HEK293 (cell line): Measurements from ENCODE around the gene NUCB2.
"Not testable (repeated sequence)": the region's sequence is repeated elsewhere in the genome, so short reads cannot be mapped to it uniquely, and the experiment has no call there.

ENCODE experiments used
- CTCF ChIA-PET: fragments of 350-600 bp; formaldehyde crosslinking; extraction: SDS; loops from one replicate; lab custom pipeline; 2021; ENCODE audit warnings: antibody characterized with exemption; lab: Yijun Ruan, JAX
- POLR2A ChIA-PET: fragments of 300-600 bp; formaldehyde crosslinking; extraction: SDS; loops from one replicate; lab custom pipeline; 2020; ENCODE audit warnings: antibody characterized with exemption, inconsistent platforms; lab: Yijun Ruan, JAX
- H3K27ac ChIP-seq: fragments of 200-500 bp; sonication (Bioruptor generic); 2 replicates; pipeline ENCODE4 v1.5.1; 2014; ENCODE audit warnings: low read depth, low read length, control low read depth, inconsistent platforms; ENCODE audit errors: extremely low read depth
- H3K36me3 ChIP-seq, 2 experiments: fragments of 200-500 bp in 1 of 2; sonication (Bioruptor generic) in 1 of 2; 1 replicate in 1 of 2; 2 replicates in 1 of 2; pipeline ENCODE4 v1.5.1; 2014 to 2017; ENCODE audit warnings: inconsistent platforms in 2 of 2, low read length in 2 of 2; ENCODE audit not compliant: control insufficient read depth in 2 of 2, insufficient read depth in 1 of 2
- H3K4me1 ChIP-seq: fragments of 200-500 bp; sonication (Bioruptor generic); 2 replicates; pipeline ENCODE4 v1.5.1; 2014; ENCODE audit warnings: mild to moderate bottlenecking, low read length, inconsistent platforms; ENCODE audit not compliant: control insufficient read depth, insufficient read depth
- H3K4me3 ChIP-seq: 2 replicates; pipeline ENCODE4 v1.5.1; 2011; ENCODE audit warnings: low read depth, mild to moderate bottlenecking, control low read depth, low read length, moderate library complexity
- H3K9me3 ChIP-seq: fragments of 200-500 bp; sonication (Bioruptor generic); 2 replicates; pipeline ENCODE4 v1.5.1; 2014; ENCODE audit warnings: low read depth, low read length, inconsistent platforms; ENCODE audit not compliant: control insufficient read depth, insufficient read depth
- HIC1 ChIP-seq: fragments of 450-650 bp; formaldehyde crosslinking; IDR thresholded peaks from 2 replicates; pipeline ENCODE4 v1.5.1; 2016; ENCODE audit warnings: missing biosample characterization, missing genetic modification characterization
- PRDM4 ChIP-seq: fragments of 450-650 bp; formaldehyde crosslinking; IDR thresholded peaks from 2 replicates; pipeline ENCODE4 v1.5.1; 2017; ENCODE audit warnings: missing biosample characterization, missing genetic modification characterization
- SCRT1 ChIP-seq: fragments of 450-650 bp; formaldehyde crosslinking; IDR thresholded peaks from 2 replicates; pipeline ENCODE4 v1.5.1; 2016; ENCODE audit warnings: missing biosample characterization, missing genetic modification characterization, borderline replicate concordance
- ZBTB20 ChIP-seq: fragments of 450-650 bp; formaldehyde crosslinking; IDR thresholded peaks from 2 replicates; pipeline ENCODE4 v1.5.1; 2016; ENCODE audit warnings: missing biosample characterization, missing genetic modification characterization
- ZNF114 ChIP-seq: fragments of 450-650 bp; formaldehyde crosslinking; IDR thresholded peaks from 2 replicates; pipeline ENCODE4 v1.5.0; 2017; ENCODE audit warnings: missing biosample characterization, missing genetic modification characterization
- ZNF155 ChIP-seq: fragments of 450-650 bp; formaldehyde crosslinking; IDR thresholded peaks from 2 replicates; pipeline ENCODE4 v1.5.1; 2016; ENCODE audit warnings: missing biosample characterization, missing genetic modification characterization
- ZNF16 ChIP-seq: fragments of 450-650 bp; formaldehyde crosslinking; IDR thresholded peaks from 2 replicates; pipeline ENCODE4 v1.5.1; 2016; ENCODE audit warnings: low read depth, missing biosample characterization, missing genetic modification characterization
- ZNF175 ChIP-seq: fragments of 450-650 bp; formaldehyde crosslinking; IDR thresholded peaks from 2 replicates; pipeline ENCODE4 v1.5.1; 2016; ENCODE audit warnings: missing biosample characterization, missing genetic modification characterization
- ZNF214 ChIP-seq: fragments of 450-650 bp; formaldehyde crosslinking; IDR thresholded peaks from 2 replicates; pipeline ENCODE4 v1.5.1; 2017; ENCODE audit warnings: missing biosample characterization, mild to moderate bottlenecking, missing genetic modification characterization, borderline replicate concordance
- ZNF223 ChIP-seq: fragments of 450-650 bp; formaldehyde crosslinking; IDR thresholded peaks from 2 replicates; pipeline ENCODE4 v1.5.1; 2016; ENCODE audit warnings: missing biosample characterization, missing genetic modification characterization
- ZNF324 ChIP-seq: fragments of 450-650 bp; formaldehyde crosslinking; IDR thresholded peaks from 2 replicates; pipeline ENCODE4 v1.5.1; 2016; ENCODE audit warnings: missing biosample characterization, missing genetic modification characterization
- ZNF350 ChIP-seq: fragments of 450-650 bp; formaldehyde crosslinking; IDR thresholded peaks from 2 replicates; pipeline ENCODE4 v1.5.0; 2017; ENCODE audit warnings: missing biosample characterization, mild to moderate bottlenecking, missing genetic modification characterization
- ZNF549 ChIP-seq: fragments of 450-650 bp; IDR thresholded peaks from 2 replicates; pipeline ENCODE4 v1.5.1; 2018; ENCODE audit warnings: missing biosample characterization, missing genetic modification characterization, mild to moderate bottlenecking, inconsistent platforms, moderate library complexity
- ZNF571 ChIP-seq: fragments of 450-650 bp; formaldehyde crosslinking; IDR thresholded peaks from 2 replicates; pipeline ENCODE4 v1.5.0; 2017; ENCODE audit warnings: missing biosample characterization, missing genetic modification characterization
- ZNF629 ChIP-seq: fragments of 450-650 bp; formaldehyde crosslinking; IDR thresholded peaks from 2 replicates; pipeline ENCODE4 v1.5.1; 2017; ENCODE audit warnings: missing biosample characterization, missing genetic modification characterization
- ZNF704 ChIP-seq: fragments of 450-650 bp; formaldehyde crosslinking; IDR thresholded peaks from 2 replicates; pipeline ENCODE4 v1.5.1; 2016; ENCODE audit warnings: missing biosample characterization, missing genetic modification characterization
- ZNF776 ChIP-seq: fragments of 450-650 bp; formaldehyde crosslinking; IDR thresholded peaks from 2 replicates; pipeline ENCODE4 v1.5.0; 2017; ENCODE audit warnings: missing biosample characterization, missing genetic modification characterization, borderline replicate concordance
- TF ChIP-seq, protein P1 (sequence below): fragments of 450-650 bp; formaldehyde crosslinking; IDR thresholded peaks from 2 replicates; pipeline ENCODE4; 2016; ENCODE audit warnings: missing biosample characterization, missing genetic modification characterization
- TF ChIP-seq, protein P2 (sequence below): fragments of 450-650 bp; formaldehyde crosslinking; IDR thresholded peaks from 2 replicates; pipeline ENCODE4 v1.5.1; 2016; ENCODE audit warnings: missing biosample characterization, missing genetic modification characterization, low read depth
- TF ChIP-seq, protein P3 (sequence below): fragments of 450-650 bp; formaldehyde crosslinking; IDR thresholded peaks from 2 replicates; pipeline ENCODE4 v1.5.1; 2016; ENCODE audit warnings: missing biosample characterization, missing genetic modification characterization

Gene NUCB2

GRCh38 chr11:17267576-17267975 lies 9.0 kb upstream of the NUCB2 start (continued):
- TF ChIP-seq, protein P1, sequence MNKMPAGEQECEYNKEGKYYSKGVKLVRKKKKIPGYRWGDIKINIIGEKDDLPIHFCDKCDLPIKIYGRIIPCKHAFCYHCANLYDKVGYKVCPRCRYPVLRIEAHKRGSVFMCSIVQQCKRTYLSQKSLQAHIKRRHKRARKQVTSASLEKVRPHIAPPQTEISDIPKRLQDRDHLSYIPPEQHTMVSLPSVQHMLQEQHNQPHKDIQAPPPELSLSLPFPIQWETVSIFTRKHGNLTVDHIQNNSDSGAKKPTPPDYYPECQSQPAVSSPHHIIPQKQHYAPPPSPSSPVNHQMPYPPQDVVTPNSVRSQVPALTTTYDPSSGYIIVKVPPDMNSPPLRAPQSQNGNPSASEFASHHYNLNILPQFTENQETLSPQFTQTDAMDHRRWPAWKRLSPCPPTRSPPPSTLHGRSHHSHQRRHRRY (tag by site-specific recombination) = no peak
- TF ChIP-seq ZNF324 (tag by site-specific recombination) (no peak), ZNF571 (no peak), ZNF776 (no peak), ZNF549 (tag by site-specific recombination) (no peak), ZNF629 (tag by site-specific recombination) (peak; percentile 83)

DNA sequence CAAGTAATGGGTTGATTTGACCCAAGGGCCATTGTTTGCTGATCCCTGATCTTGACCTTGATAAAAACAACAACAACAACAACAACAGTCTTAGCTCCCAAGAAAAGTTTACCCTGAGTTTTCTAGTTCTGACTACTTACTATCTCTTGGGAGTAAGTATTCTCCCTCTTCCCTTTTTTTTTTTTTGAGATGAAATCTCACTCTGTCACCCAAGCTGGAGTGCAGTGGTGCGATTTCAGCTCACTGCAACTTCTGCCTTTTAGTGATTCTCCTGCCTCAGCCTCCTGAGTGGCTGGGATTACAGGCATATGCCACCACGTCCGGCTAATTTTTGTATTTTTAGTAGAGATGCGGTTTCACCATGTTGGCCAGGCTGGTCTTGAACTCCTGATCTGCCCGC lies 8.0 kb upstream of the NUCB2 start:
- H3K9me3 ChIP-seq, H3K4me3 ChIP-seq, H3K36me3 ChIP-seq, H3K4me1 ChIP-seq, H3K27ac ChIP-seq: not testable (repeated sequence)
- ChIA-PET CTCF (interaction anchor here (0.7 kb wide), 1 partner anchor 39 kb away, joined by 4 read pairs; no protein-coding TSS in a partner anchor), POLR2A (interaction anchor here (0.6 kb wide), 1 partner anchor 843 kb away, joined by 5 read pairs; no protein-coding TSS in a partner anchor)

DNA sequence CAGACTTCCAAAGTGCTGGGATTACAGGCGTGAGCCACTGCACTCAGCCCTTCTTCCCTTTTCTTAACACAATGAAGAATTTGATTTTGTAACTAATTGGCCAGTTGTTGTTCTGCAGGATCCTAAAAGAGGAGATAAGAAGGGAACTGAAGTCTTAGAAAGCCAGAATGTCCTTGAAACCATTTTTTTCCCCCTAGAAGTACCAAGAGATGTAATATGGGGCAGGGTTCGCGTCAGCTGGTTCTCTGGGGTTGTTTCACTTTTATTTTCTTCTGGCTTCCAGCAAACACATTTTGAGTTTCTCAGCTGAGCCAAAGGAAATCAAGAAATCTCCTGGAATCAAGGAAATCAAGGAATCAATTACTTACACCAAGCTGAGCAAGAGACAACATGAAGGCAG lies 7.6 kb upstream of the NUCB2 start:
- POLR2A ChIA-PET = interaction anchor here (0.6 kb wide), 1 partner anchor 843 kb away, joined by 5 read pairs; no protein-coding TSS in a partner anchor
- no peak overlapping the region for H3K4me3 ChIP-seq
- no peaks in the 10 kb centered on the region for H3K4me1 ChIP-seq
- CTCF ChIA-PET = interaction anchor here (0.7 to 0.9 kb wide), 3 partner anchors 11 to 260 kb away, joined by 3 to 4 read pairs (median 3); no protein-coding TSS in a partner anchor
- TF ChIP-seq ZNF223 = no peak
- TF ChIP-seq, protein P2, sequence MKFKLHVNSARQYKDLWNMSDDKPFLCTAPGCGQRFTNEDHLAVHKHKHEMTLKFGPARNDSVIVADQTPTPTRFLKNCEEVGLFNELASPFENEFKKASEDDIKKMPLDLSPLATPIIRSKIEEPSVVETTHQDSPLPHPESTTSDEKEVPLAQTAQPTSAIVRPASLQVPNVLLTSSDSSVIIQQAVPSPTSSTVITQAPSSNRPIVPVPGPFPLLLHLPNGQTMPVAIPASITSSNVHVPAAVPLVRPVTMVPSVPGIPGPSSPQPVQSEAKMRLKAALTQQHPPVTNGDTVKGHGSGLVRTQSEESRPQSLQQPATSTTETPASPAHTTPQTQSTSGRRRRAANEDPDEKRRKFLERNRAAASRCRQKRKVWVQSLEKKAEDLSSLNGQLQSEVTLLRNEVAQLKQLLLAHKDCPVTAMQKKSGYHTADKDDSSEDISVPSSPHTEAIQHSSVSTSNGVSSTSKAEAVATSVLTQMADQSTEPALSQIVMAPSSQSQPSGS = no peak
- no peak for TF ChIP-seq ZNF16 (tag by site-specific recombination)
- TF ChIP-seq SCRT1 (tag by site-specific recombination) = no peak
- TF ChIP-seq, protein P3, sequence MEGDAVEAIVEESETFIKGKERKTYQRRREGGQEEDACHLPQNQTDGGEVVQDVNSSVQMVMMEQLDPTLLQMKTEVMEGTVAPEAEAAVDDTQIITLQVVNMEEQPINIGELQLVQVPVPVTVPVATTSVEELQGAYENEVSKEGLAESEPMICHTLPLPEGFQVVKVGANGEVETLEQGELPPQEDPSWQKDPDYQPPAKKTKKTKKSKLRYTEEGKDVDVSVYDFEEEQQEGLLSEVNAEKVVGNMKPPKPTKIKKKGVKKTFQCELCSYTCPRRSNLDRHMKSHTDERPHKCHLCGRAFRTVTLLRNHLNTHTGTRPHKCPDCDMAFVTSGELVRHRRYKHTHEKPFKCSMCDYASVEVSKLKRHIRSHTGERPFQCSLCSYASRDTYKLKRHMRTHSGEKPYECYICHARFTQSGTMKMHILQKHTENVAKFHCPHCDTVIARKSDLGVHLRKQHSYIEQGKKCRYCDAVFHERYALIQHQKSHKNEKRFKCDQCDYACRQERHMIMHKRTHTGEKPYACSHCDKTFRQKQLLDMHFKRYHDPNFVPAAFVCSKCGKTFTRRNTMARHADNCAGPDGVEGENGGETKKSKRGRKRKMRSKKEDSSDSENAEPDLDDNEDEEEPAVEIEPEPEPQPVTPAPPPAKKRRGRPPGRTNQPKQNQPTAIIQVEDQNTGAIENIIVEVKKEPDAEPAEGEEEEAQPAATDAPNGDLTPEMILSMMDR (tag by site-specific recombination) = no peak
- TF ChIP-seq ZNF571 = no peak
- no peak for TF ChIP-seq ZNF214
- TF ChIP-seq ZBTB20 (tag by site-specific recombination) = no peak
- no peak for TF ChIP-seq ZNF350
- TF ChIP-seq ZNF175 (tag by site-specific recombination) = no peak
- TF ChIP-seq PRDM4 (tag by site-specific recombination) = no peak
- TF ChIP-seq ZNF114 (tag by site-specific recombination) = no peak
- no peak for TF ChIP-seq ZNF155
- no peak for TF ChIP-seq ZNF704 (tag by site-specific recombination)
- no peak for TF ChIP-seq HIC1 (tag by site-specific recombination)
- no peak for TF ChIP-seq ZNF629 (tag by site-specific recombination)
- H3K27ac ChIP-seq = no peak overlapping the region
- H3K36me3 ChIP-seq = no peaks in the 10 kb centered on the region
- H3K9me3 ChIP-seq = no peaks in the 10 kb centered on the region
